NT2/D1 (cell line): ENCODE results near the gene SLC39A6.
"Not testable (repeated sequence)": the region's sequence is repeated elsewhere in the genome, so short reads cannot be mapped to it uniquely, and the experiment has no call there.

Source experiments
- SUZ12 ChIP-seq: IDR thresholded peaks from 2 replicates; pipeline ENCODE4 v1.6.1; 2011; ENCODE audit not compliant: insufficient read length, insufficient read depth; ENCODE audit errors: extremely low read depth
- YY1 ChIP-seq: IDR thresholded peaks from 2 replicates; pipeline ENCODE4 v1.6.1; 2011; ENCODE audit not compliant: insufficient read length, insufficient read depth

- TF ChIP-seq SUZ12, YY1: not testable (repeated sequence)
Measured at GRCh38 chr18:36072406-36072805, 56.7 kb downstream of the SLC39A6 start.
